Astrocyte of the cerebellum (primary cell): ENCODE results near the gene ANKRD13D.

Experiments
- DNase-seq: peaks from one replicate; pipeline ENCODE4 v3.0.0-alpha.2; 2011; ENCODE audit warnings: low read depth
- H3K4me3 ChIP-seq: 2 replicates; pipeline ENCODE4 v1.5.1; 2011; ENCODE audit warnings: mild to moderate bottlenecking, low read depth, low read length, moderate library complexity
- CTCF ChIP-seq: IDR thresholded peaks from 2 replicates; pipeline ENCODE4 v1.5.1; 2012; ENCODE audit warnings: low read length, low read depth, moderate library complexity, mild to moderate bottlenecking; ENCODE audit errors: missing control alignments
- in situ Hi-C: cut with HindIII; loops from 2 replicates; pipeline ENCODE4 v1.10.0; 2017; ENCODE audit warnings: low sequenced_read_pairs

The ANKRD13D gene

DNA sequence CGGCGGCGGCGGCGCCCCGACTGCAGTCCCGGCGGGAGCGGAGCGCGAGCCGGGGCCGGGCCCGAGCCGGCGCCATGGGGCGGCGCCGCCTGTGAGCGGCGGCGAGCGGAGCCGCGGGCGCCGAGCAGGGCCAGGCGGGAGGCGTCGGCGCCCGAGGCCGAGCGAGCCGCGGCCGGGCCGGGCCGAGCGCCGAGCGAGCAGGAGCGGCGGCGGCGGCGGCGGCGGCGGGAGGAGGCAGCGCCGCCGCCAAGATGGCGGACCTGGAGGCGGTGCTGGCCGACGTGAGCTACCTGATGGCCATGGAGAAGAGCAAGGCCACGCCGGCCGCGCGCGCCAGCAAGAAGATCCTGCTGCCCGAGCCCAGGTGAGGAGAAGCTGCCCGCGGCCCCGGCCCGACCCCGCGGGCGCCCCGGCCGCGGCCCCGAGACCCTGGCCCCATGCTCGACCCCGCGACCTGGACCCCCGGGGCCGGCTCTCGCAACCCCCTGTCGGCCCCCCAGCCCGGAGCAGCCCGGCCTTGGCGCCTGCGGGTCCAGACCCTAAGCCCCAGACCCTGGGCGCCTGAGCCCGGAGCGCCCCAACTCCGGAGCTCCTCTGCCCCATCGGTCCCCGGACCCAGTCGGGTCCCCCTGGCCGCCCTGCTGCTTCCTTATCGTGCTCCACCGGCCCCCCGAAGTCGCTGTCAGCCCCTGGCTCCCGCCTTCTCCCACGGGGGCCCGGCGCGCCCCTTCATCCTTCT lies 22.5 kb upstream of the ANKRD13D start, which contains the start of gene GRK2:
Gene GRK2, plus strand, starts transcription at position 25 of the 739 bp plus-strand sequence. Its CDS starts 227 bp downstream, at position 252.
- DNase-seq = no peak

DNA sequence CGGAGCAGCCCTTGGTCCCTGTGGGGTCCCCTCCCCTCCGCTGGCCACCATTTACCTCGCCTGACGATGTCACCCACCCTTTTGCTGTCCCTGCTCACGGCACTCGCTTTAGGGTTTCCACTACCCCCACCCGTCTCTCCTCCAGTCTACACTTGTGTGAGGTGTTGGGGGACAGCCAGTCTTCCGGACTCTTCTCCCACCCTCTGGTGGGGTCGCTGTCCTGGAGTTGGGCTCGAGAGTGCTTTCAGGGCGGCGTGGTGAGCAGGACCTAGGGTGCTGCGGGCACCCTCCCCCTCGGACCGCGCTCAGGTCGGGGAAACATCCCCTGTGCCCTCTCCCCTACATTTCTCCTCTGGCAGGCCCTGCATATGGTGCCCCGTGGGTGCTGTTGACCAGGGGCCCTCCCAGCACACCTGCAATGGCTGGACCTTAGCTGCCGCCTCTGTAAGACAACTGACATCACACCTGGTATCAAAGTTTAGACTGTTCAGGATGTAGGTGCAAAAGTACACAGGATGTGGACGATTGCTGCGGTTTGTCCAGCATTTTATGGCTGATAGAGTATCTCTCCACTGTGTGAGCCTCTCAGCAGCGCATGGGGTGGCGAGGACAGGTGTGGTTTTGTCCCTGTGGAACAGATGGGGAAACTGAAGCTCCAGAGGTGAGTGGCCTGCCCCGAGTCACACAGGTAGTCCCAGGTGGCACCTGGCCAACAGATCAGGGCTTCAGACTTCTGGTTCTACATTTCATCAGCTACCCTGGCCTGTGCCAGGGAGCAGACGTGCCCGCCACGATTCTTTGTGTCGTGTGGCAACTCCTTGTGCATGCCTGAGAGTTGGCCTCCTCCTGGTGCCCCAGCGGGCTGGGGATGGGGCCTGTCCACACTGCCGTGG lies 21.7 kb upstream of the ANKRD13D start:
- in situ Hi-C loops = no loop called here
- H3K4me3 ChIP-seq = peak overlapping the region; percentile 78
- no peak for TF ChIP-seq CTCF
- no peak for DNase-seq

More for the DNA sequence above, 22.5 kb upstream of the ANKRD13D start, which contains the start of gene GRK2:
- peak within 1 kb of the TSS; percentile 78 for H3K4me3 ChIP-seq
- in situ Hi-C loops = no loop called here
- no peak for TF ChIP-seq CTCF

- TF ChIP-seq CTCF = no peak
- DNase-seq = no peak
- in situ Hi-C loops = no loop called here
- peak overlapping the region; percentile 78 for H3K4me3 ChIP-seq
These were observed 20.8 kb upstream of the ANKRD13D start for GRCh38 chr11:67268081-67268961.

GRCh38 chr11:67268962-67269268 lies 20.2 kb upstream of the ANKRD13D start:
- TF ChIP-seq CTCF = no peak
- H3K4me3 ChIP-seq = no peak overlapping the region
- in situ Hi-C loops = no loop called here
- no peak for DNase-seq

DNA sequence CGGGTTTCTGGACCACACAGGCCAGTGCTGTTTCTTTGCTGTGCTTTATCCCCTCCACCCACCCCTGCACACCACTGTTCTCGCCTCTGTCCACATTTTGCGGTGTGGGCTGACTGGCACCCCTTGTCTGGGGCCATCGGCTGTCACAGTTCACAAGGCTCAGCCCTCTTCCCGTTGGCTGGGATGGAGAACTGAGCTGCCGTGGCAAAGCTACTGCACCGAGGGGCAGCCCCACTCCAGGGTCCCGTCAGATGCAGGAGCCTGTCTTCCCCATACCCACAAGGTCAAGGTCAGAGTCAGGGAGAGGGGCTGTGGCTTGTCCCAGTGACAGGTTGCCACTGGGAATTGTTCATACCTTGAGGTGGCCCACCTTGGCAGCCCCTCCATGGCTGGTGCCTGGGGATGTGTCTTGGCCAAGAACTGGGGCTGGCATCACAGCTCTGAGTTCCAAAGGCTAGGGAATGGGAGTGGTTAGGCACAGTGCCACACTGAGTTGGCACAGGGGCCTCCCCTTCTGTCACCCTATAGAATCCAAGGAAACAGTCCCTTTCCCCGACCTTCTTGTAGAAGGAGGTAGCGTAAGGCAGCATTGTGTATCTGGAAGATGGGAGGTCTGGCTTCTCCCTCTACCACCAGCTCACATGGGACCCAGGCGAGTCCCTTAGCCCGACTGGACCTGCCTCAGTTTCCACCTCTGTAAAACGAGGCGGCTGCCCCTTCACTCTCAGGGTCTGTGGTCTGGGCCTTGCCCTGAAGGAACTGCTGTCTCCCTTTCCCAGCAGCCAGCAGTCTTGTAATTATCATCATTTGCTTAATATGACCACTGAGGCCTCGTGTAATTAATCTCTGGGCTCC lies 19.5 kb upstream of the ANKRD13D start:
- H3K4me3 ChIP-seq = peak overlapping the region; percentile 0
- DNase-seq = no peak
- in situ Hi-C loops = no loop called here
- TF ChIP-seq CTCF = no peak
